GM21367 (cell line): ENCODE results near the gene TNP1.

ENCODE experiments used
- ATAC-seq: cut with Tn5 transposase; IDR thresholded peaks from one replicate; pipeline ENCODE4 v1.9.1; 2021; ENCODE audit not compliant: unreplicated experiment

Gene TNP1

GRCh38 chr2:216859944-216860343 is at the start of gene TNP1:
Gene TNP1, minus strand, starts transcription at chr2:216860064. Its CDS starts 30 bp downstream, at chr2:216860034.
- no peak for ATAC-seq

- no peak for ATAC-seq
Observed at GRCh38 chr2:216908300-216908699, 48.4 kb upstream of the TNP1 start.

- ATAC-seq, result no peak
Observed at GRCh38 chr2:216905649-216906329, 45.9 kb upstream of the TNP1 start.

- no peak for ATAC-seq
Observed at GRCh38 chr2:216904974-216905373, 45.1 kb upstream of the TNP1 start.

- ATAC-seq, result no peak
Observed at GRCh38 chr2:216904554-216904953, 44.7 kb upstream of the TNP1 start.

- ATAC-seq, result no peak
Observed at GRCh38 chr2:216903470-216903869, 43.6 kb upstream of the TNP1 start.

GRCh38 chr2:216901273-216901672 is 41.4 kb upstream of the TNP1 start:
- no peak for ATAC-seq

GRCh38 chr2:216900406-216900805 is 40.5 kb upstream of the TNP1 start:
- ATAC-seq, result no peak

GRCh38 chr2:216897561-216898203 is 37.8 kb upstream of the TNP1 start:
- no peak for ATAC-seq

- ATAC-seq, result no peak
Observed at GRCh38 chr2:216890138-216890537, 30.3 kb upstream of the TNP1 start.

- no peak for ATAC-seq
Observed at GRCh38 chr2:216888887-216889622, 29.2 kb upstream of the TNP1 start.

- no peak for ATAC-seq
Observed at GRCh38 chr2:216888081-216888480, 28.2 kb upstream of the TNP1 start.

GRCh38 chr2:216887138-216887537 is 27.3 kb upstream of the TNP1 start:
- no peak for ATAC-seq

- ATAC-seq, result no peak
Observed at GRCh38 chr2:216885117-216885553, 25.3 kb upstream of the TNP1 start.

- no peak for ATAC-seq
Observed at GRCh38 chr2:216884347-216884746, 24.5 kb upstream of the TNP1 start.

GRCh38 chr2:216882876-216883275 is 23.0 kb upstream of the TNP1 start:
- no peak for ATAC-seq

GRCh38 chr2:216881411-216881810 is 21.5 kb upstream of the TNP1 start:
- ATAC-seq, result no peak

GRCh38 chr2:216880509-216881184 is 20.8 kb upstream of the TNP1 start:
- no peak for ATAC-seq

GRCh38 chr2:216879727-216880508 is 20.1 kb upstream of the TNP1 start:
- no peak for ATAC-seq

- ATAC-seq, result no peak
Observed at GRCh38 chr2:216878072-216878471, 18.2 kb upstream of the TNP1 start.

- no peak for ATAC-seq
Observed at GRCh38 chr2:216877085-216877484, 17.2 kb upstream of the TNP1 start.
